Stimulated activated naive CD4-positive, alpha-beta T cell treated with Interleukin-2 at 50 U/mL for 16 hours (primary cell): ENCODE measurements around the gene GABRR1.
"Not testable (repeated sequence)": the region's sequence is repeated elsewhere in the genome, so short reads cannot be mapped to it uniquely, and the experiment has no call there.

Experiments used
- DNase-seq: peaks from one replicate; lab custom pipeline; 2025; lab: John Stamatoyannopoulos, UW

GABRR1 gene

DNA sequence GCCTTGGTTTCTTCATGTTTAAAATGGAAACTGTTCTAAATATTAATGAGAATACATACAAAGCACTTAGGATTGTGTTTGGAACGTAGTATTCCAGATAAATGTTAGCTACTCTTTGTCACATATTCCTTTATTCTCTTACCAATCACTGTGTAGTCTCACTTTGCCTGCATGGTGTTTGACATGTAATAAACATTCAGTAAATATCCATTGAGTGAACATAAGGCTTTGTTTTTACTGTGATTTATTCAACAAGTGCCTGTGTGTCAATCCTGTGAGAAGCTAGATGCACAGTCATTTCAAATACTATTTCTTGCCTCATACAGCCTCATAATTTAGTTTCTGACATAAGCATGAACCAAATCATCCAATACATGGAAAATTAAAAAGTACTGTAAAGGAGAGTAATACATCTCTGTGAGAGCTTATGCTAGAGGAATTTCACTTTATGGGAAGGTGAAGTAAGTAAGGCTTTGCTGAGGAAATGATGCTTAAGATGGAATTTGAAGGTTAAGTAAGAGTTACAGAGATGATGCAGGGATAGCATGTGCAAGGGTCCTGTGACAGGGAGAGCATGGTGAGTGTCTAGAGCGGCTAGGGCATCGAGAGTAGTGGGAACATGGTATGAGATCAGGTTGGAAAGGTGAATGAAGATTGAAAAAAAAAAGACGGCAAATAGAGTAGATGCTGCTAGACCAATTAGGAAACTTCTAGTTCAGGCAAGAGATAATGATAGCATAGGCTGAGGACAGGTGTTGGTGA, 56.6 kb downstream of the GABRR1 start:
- DNase-seq, result no peak

DNA sequence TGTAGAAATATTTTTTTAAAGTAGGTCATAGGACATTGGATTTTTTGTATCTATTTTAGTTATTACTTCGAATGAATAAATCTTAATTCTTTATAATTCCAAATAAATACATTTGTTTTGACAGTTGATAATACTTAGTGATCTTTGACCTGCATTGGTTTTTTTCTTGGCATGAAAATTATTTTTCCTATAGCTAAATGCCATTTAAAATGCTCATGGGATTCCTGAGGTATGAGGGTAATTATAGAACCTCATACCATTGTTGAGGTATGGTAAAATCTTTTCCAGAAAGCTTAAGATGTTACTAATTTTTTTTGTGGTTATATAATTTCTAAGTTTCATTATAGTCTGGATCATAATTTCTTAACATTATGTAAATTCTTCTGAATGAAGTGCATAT, 63.0 kb downstream of the GABRR1 start:
- no peak for DNase-seq

DNA sequence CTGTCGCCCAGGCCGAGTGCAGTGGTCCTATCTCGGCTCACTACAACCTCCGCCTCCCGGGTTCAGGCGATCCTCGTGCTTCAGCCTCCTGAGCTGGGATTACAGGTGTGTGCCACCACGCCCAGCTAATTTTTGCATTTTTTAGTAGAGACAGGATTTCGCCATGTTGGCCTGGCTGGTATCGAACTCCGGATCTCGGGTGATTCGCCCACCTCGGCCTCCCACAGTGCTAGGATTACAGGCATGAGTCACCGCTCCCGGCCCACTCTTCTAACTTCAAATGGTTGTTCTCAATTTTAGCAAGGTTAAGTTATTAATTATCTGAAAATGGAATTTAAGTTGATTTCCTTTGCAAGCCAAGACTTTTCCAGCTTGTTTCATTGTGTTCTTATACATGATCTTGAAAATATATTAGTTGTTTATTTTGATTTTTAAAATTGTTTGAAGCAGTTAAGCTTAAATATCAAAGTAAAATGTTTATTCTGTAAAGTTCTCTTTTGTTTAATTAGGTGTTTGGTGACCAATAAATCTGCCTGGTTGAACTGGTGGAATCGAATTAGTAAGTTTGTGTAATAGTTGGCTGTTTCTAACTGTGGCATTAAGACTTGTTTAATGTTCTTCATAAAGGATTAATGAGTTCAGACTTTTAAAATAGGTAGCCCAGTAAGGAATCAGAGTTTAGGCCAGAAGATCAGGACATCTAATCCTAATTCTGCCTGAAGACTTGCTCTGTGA, 69.0 kb downstream of the GABRR1 start:
- peak; percentile 31 for DNase-seq

DNA sequence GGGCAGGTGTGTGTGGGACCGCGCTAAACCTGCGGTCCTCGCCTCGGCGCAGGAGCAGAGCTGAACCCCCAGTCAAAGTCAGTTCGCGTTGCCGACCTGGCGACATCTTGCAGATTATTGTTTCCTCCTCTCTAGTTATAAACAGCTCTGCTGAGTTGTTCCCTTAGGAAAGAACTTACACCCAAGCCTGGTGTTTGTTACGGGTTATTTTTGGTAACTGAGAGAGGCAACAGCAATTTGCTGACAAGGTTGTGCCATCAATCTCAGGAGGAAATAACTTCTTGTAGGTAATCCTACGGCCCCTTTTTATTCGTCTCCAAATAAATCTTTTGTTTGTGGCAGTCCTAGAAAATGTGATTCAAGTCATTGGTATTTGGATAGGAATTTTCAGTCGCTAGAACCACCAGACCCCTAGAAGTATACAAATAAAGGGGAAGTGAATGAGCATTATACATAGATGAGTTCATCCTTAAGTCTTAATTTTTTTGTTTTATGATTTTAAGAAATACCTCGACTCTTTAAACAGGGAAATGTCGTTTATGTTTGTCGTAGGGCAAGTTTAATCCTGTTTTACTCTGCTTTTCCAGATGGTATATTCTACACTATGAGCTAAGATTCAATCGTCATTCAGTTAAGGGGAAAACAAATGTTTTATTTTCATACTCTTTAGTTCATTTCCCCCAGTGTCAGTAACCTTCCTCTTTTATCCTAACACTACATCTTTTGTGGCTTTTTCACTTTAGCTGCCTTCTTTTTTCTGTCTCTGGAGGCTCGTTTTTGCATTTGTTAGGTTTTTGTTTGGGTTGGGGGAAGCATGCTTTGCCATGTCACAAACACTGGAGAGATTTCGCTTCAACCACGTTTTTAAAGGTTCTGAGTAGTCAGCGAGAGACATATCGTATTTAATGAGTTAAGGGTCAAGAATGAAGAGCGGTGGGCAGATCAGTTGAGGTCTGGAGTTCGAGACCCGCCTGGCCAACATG, 70.1 kb downstream of the GABRR1 start:
- DNase-seq, result peak; percentile 26

DNA sequence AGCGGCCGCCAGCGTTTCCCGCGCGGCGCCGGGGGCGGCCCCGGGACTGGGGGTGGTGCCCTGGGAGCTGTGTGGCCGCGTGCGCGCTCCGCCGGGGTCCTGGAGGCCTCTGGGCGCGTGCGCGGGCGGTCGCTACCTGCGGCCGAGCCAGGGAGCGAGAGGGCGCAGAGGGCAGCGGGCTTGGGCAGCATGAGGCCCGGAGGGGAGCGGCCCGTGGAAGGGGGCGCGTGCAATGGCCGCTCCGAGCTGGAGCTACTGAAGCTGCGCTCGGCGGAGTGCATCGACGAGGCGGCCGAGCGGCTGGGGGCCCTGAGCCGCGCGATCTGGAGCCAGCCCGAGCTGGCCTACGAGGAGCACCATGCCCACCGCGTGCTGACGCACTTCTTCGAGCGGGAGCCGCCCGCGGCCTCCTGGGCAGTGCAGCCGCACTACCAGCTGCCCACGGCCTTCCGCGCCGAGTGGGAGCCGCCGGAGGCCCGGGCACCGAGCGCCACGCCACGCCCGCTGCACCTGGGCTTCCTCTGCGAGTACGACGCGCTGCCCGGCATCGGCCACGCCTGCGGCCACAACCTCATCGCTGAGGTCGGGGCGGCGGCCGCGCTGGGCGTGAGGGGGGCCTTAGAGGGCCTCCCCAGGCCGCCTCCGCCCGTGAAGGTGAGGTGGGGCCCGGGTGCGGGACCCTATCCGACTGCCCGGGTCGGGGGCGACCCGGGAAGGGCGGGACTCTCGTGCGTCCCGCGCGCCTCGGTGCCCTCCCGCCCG, 71.0 kb downstream of the GABRR1 start, which contains the start of gene PM20D2:
TSS of gene PM20D2 (plus strand) at position 100 of the 762 bp plus-strand sequence. CDS start at position 190, 90 bp downstream.
- peak; percentile 48 for DNase-seq

DNA sequence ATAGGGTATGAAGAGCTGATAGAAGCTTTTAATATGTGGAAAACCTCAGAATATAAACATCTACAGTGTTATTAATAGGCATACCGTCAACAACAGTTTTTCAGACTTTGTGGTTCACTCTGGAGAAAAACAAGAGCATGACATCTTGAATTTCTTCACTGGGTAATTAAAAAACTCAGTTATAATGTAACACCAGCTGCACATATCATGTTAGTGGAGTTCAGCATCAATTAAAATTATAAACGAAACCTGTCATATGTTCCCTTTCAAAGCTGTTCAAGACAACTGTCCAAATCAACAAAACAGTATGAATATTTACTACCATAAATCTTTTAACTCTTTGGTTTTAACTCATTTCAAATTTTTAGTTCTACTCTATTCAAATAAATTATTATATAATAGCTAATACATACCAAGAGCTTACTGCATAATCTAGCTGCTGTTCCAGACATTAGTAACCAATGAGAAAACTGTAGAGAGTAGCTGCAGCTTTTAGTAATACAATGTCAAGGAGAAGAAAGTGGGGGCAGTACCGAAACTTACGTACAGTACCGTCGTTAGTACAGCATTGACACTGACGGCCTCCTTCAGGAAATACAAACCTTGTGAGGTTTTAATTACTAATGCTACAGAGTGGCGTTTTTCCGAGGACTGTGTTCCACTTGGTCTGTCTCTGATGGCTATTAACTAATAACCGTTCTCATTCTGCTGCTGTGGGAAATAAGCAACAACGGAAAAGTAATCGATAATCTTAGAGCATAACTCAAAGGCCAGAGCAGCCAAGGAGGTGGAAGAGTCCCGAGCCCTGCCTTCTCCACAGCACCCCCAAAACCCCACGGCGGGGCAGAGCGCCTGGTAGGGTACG, 71.8 kb downstream of the GABRR1 start:
- peak; percentile 20 for DNase-seq

DNA sequence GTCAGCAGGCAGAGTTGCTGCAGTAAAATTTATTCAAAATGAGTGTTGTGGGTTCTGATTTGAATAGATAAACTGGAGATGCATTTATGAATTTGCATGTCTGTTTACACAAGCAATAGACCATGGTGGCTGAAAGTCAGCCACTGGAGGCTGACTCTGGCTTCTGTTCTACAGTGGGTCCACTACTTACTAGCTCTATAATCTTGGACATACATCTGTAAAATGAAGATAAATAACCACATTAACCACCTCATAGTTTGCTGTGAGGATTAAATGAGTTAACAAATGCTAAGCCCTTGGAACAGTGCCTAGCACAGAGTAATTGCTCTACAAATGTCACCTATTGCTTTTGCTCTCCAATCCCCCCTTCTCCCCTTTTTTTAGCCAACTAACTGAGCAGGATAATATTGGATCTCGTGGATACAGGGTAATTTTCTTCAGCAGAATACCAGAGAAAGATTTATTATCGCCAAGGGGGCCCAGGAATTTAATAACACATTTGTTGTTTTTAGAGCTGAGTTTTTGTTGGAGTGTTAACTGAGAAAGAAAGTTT, 72.7 kb downstream of the GABRR1 start:
- no peak for DNase-seq

DNA sequence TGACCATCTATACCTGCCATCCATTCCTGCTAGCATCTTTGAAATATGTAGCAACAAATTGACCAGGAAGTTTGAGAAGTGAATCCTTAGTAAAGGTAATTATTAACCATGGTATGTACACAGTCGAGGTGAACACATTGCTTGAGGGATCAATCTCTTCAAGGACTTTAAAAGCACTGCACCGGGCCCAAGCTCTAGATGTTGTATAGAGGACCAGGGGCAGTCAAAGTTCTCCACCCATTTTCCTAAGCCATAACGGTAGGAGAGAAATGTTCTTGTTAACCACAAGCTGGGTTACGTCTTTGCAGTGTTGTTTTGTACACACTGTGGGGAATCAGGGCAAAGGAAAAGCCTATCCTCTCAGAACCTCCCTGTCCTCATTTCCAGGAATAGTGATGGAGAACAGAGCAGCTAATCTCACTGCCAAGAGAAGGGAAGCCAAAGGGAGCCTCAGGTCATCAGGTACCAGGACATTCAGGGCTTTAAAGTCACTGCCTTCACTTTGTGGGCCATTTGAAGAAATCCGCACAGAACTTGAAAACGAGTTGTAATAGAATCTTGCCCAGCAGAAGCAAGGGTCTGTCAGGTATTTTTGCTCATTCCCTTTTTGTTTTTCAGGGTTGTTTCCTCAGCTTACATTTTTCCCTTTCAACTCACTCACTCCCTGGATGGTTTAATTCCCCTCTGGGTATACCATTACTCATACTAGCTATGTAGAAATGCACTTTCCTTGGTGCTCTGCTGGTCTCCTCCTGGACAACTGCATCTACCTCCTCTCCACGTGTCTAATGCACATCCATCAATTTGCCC, 76.6 kb downstream of the GABRR1 start:
- no peak for DNase-seq

DNA sequence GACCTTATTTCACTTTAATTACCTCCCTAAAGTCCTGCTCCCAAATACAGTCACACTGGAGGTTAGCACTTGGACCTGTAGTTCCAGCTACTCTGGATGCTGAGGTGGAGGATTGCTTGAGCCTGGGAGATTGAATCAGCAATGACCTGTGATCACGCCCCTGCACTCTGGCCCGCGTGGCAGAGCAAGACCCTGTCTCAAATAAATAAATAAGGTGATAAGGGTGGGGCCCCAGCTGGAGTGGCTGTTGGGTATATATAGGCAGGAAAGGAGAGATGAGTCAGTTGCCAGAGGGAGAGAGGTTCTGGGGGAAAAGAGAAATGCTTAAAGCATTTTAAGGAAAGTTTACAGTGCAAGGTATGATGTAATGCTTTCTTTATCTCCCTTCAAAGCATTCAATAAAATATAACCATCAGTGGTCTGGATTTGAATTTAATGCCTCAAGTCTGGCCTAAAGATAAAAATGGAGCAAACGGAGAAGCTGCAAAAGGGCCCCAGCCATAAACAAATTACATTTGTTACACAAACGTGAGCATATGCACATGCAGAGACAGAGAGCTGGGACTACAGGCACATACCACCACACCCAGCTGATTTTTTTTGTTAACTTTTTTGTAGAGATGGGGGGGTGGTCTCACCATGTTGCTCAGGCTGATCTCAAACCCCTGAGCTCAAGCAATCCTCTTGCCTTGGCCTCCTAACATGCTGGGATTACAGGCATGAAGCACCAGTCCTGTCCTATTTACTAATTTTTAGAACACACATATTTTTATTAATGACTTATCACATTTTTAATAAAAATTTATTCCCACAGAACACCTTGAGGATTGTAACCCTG, 77.4 kb downstream of the GABRR1 start:
- DNase-seq, result no peak

DNA sequence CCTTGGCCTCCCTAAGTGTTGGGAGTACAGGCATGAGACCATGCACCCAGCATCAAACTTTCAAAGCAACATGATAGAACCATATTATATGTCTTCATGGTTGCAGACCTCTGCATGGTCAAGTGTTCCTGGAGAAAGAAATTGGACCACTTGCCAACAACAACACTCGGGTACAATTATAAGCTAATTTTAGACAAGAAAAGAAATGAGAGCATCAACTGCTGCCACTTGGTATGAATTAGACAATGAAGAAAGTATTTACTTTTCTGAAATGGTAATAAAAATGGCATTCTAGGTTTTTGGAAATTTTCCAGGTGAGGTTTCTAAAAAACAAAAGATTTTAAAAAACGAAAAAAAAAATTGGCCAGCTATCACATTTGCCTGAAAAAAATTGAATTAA, 79.0 kb downstream of the GABRR1 start:
- DNase-seq, result no peak

DNA sequence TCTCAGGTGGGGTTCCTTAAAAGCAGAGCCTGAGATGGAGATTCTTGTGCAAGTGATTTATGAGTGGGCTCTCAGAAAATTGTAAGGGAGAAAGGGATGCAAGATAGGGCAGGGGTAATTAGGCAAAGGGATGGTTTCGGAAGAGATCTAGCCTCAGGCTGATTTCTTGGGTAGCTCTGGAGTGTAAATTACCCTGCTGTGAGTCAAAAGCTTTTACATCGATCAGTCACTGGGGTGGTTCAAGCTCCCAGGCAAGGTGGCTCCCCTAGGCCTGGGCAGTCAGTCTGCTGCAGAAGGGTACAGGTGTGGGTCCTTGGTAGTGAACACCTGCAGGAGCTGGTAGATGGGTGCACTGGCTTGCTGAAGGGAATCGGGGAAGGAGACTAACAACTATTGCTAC, 82.4 kb downstream of the GABRR1 start:
- DNase-seq, result no peak

DNA sequence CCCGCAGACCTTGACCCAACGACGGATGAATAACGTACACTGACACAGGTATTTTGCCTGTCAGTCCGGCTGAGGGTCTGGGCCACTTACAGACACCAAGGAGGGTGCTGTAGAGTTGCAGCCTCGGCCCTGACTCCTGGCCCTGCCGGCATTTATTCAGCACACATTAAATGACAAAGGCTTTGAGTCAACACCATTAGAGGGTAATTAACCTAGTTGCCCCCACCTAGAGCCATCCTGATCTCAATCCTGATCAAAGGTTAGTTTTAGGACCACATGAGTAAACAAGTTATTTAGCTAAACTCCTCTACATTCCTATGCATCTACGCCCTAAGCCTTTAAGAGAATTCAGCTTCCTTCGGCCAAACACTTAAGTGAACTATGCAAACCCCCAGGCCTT, 83.2 kb downstream of the GABRR1 start:
- no peak for DNase-seq

DNA sequence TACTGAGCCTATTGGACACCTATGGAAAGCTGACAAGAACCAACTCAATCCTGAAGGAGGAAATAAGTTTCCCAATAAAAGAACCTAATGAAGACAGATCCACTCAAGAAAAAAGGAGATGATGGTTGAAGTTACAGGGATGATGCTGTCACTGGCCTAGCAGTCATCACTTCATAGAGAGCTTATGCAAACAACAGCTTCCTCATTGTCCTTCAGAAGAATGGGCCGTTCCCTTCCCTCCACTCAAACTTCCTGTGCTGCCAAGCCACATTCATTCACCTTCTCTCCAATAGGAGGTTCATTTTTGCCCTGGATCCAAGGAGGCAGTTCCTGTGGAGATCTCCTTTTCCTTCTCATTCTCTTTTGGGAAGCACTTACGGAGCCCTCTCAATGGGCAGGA, 85.1 kb downstream of the GABRR1 start:
- no peak for DNase-seq

DNA sequence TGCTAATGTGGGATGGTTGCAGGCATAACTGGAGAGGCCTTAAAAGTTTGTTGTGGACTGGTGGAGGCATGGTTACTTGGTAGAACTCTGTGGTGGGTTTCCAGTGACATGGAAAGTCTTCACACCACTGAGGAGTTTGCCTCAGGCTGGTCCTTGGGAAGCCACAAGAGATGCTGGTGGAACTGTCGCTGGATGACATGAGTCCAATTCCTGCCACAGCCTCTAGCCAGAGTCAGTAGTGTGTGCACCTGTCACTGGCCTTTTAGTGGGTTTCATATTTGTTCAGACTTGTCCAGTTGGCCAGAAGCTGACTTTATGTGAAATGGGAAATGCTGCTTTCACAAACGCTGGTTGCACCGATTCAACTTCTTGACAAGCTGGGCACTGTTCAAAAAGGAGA, 85.6 kb downstream of the GABRR1 start:
- DNase-seq, result no peak

DNA sequence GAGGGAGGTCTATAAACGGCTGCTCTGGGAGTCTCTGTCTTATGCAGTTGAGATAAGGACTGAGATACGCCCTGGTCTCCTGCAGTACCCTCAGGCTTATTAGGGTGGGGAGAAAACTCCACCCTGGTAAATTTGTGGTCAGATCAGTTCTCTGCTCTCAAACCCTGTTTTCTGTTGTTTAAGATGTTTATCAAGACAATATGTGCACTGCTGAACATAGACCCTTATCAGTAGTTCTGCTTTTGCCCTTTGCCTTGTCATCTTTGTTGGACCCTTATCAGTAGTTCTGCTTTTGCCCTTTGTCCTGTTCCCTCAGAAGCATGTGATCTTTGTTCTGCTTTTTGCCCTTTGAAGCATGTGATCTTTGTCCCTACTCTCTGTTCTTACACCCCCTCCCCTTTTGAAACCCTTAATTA, 88.9 kb downstream of the GABRR1 start:
- not testable (repeated sequence) for DNase-seq
